Measurements from ENCODE around the gene CARD11. TPM values are rescaled to one million over a fixed set of nuclear protein-coding genes. Genes with fewer than 3 reads are reported as not detected.

The CARD11 gene
- total RNA-seq, 3 donors from 2014 or later, result 0.80 to 2.9 (median 2.0) TPM

DNA sequence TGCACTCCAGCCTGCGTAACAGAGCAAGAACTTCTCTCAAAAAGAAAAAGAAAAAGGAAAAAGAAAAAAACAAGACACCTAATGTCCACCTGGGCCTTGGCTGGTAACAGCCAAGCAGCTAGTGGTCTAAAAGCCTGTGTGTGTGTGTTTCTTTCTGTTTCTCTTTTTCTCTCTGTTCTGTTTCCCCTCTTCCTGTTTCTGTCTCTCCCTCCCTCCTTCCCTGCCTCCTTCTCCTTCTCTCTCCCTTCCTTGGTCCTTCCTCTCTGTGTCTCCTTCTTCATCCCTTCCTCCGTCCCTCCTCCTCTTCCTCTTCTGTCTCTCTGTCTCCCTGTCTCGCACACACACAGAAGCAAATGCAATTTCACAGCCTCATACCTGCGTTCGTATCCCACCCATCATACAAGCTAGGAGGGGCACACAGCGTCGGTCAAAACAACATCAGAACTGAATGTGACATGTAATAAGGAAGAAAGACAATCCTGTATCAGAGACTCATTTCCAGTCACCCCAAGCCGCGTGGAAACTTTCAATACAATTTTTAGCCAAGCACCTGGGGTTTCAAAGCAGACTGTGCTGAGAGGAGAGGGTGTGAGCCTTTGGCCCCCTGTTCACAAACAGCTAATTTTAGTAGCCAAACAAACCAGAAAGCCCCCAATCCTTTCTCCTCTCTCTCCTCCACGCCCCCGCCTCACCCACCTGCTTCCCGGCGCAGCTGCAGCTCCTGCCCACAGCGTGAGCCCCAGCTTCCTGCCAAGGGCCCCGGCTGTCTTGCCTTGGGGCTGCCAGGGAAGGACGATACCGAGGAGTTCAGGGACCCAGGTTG is 149.3 kb downstream of the CARD11 start:
- H3K4me3 ChIP-seq, result no peak overlapping the region
- no peaks in the 10 kb centered on the region for H3K36me3 ChIP-seq
- intact Hi-C loops (cut with DNase I; ENCODE audit: low total_unique reads), result no loop called here
- H3K4me1 ChIP-seq, result no peaks in the 10 kb centered on the region
- H3K27me3 ChIP-seq, result no peaks in the 10 kb centered on the region
- peaks cover 0 to 5% of the 10 kb centered on the region in 2 donors for H3K9me3 ChIP-seq
- no peak overlapping the region for H3K27ac ChIP-seq
- TF ChIP-seq, protein P1, sequence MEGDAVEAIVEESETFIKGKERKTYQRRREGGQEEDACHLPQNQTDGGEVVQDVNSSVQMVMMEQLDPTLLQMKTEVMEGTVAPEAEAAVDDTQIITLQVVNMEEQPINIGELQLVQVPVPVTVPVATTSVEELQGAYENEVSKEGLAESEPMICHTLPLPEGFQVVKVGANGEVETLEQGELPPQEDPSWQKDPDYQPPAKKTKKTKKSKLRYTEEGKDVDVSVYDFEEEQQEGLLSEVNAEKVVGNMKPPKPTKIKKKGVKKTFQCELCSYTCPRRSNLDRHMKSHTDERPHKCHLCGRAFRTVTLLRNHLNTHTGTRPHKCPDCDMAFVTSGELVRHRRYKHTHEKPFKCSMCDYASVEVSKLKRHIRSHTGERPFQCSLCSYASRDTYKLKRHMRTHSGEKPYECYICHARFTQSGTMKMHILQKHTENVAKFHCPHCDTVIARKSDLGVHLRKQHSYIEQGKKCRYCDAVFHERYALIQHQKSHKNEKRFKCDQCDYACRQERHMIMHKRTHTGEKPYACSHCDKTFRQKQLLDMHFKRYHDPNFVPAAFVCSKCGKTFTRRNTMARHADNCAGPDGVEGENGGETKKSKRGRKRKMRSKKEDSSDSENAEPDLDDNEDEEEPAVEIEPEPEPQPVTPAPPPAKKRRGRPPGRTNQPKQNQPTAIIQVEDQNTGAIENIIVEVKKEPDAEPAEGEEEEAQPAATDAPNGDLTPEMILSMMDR (IDR thresholded peaks at IDR 0.05), result no peak
- no peak for DNase-seq (ENCODE audit: low spot score in 2 of 2)

DNA sequence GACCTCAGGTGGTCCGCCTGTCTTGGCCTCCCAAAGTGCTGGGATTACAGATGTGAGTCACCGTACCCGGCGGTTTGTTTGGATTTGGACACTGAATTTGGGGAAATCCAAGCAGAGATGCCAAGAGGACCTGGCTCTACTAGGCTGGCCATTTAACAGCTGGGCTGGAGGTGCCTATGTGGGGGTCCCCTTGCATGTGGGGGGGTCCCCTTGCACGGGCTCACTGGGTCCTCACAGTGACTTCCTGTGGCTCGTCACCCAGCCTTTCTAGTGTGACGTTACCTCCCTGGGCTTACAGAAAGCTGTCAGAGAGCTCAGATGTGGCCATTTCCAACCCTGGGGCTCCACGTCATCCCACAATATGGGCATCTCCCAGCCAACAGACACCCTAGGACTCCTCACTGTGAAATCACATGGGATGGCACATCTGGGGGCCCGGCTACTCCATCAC is 150.2 kb downstream of the CARD11 start:
- intact Hi-C loops (cut with DNase I; ENCODE audit: low total_unique reads), result no loop called here
- DNase-seq (ENCODE audit: low spot score in 2 of 2), result no peak

DNA sequence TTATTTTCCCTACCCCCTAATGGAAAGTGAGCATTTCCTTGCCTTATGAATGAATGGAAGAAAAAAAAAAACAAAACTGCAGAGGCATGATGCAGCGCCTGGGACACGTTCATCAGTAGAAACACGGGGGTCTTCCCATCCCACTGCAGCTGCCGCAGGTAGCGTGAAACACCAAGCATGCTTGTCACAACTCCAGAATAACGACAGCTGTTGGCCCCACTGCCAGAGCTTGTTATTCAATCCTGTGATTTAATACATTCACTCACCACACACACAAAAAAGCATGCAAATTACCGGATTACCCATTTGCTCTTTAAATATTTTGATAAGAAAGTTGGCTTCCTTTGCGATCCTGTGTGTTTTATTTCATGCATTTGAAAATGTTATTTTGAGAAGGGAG is 151.1 kb downstream of the CARD11 start:
- no peak overlapping the region for H3K27ac ChIP-seq
- H3K9me3 ChIP-seq, result no peaks in the 10 kb centered on the region
- TF ChIP-seq, protein P1 (IDR thresholded peaks at IDR 0.05), result no peak
- TF ChIP-seq POLR2AphosphoS5 (IDR thresholded peaks at IDR 0.05) (no peak), POLR2A (IDR thresholded peaks at IDR 0.05) (no peak)
- H3K4me3 ChIP-seq, result no peak overlapping the region
- intact Hi-C loops (cut with DNase I; ENCODE audit: low total_unique reads), result no loop called here
- no peaks in the 10 kb centered on the region for H3K27me3 ChIP-seq
- H3K4me1 ChIP-seq, result no peaks in the 10 kb centered on the region
- no peak for DNase-seq (ENCODE audit: low spot score in 2 of 2)
- H3K36me3 ChIP-seq, result no peaks in the 10 kb centered on the region

More for the DNA sequence above, 150.2 kb downstream of the CARD11 start:
- Histone ChIP-seq H3K27me3 (no peaks in the 10 kb centered on the region), H3K9me3 (peaks cover 0 to 2% of the 10 kb centered on the region in 2 donors), H3K4me1 (no peaks in the 10 kb centered on the region), H3K36me3 (no peaks in the 10 kb centered on the region), H3K4me3 (no peak overlapping the region), H3K27ac (no peak overlapping the region)
- TF ChIP-seq, protein P1 (IDR thresholded peaks at IDR 0.05), result no peak
- no peak for TF ChIP-seq POLR2A (IDR thresholded peaks at IDR 0.05)
- TF ChIP-seq POLR2AphosphoS5 (IDR thresholded peaks at IDR 0.05), result no peak

DNA sequence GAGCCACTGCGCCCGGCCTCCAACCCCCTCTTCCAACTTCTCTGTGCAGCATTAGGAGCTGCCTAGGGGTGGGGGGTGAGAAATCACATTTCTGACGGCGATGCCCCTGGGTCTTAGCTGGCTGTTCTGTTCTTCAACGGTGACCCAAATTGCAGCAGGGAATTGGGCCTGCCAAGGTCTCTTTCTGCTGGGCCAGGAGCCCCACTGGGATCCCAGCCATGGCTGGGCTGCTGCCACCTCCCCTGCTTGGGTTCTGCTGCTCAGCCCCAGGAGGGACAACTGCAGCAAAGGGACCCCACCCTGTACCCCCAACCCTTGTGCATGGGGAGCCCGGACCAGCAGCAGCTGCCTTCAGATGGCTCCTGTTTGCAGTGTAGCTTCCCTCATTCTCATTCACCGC is 155.9 kb downstream of the CARD11 start:
- no peaks in the 10 kb centered on the region for H3K4me1 ChIP-seq
- no peak overlapping the region for H3K4me3 ChIP-seq
- no peak for DNase-seq (ENCODE audit: low spot score in 2 of 2)
- no peaks in the 10 kb centered on the region for H3K36me3 ChIP-seq
- no peaks in the 10 kb centered on the region for H3K9me3 ChIP-seq
- H3K27ac ChIP-seq, result no peak overlapping the region
- TF ChIP-seq POLR2A (IDR thresholded peaks at IDR 0.05), result no peak
- TF ChIP-seq, protein P1 (IDR thresholded peaks at IDR 0.05), result no peak
- H3K27me3 ChIP-seq, result no peaks in the 10 kb centered on the region
- intact Hi-C loops (cut with DNase I; ENCODE audit: low total_unique reads), result no loop called here

GRCh38 chr7:2886900-2887299 is 156.8 kb downstream of the CARD11 start:
- no peaks in the 10 kb centered on the region for H3K4me1 ChIP-seq
- no peaks in the 10 kb centered on the region for H3K36me3 ChIP-seq
- intact Hi-C loops (cut with DNase I; ENCODE audit: low total_unique reads), result no loop called here
- no peaks in the 10 kb centered on the region for H3K27me3 ChIP-seq
- no peak for TF ChIP-seq POLR2AphosphoS5 (IDR thresholded peaks at IDR 0.05)
- TF ChIP-seq, protein P1 (IDR thresholded peaks at IDR 0.05), result peak in 2 of 3 donors; percentile 63
- no peak overlapping the region for H3K27ac ChIP-seq
- no peak for DNase-seq (ENCODE audit: low spot score in 2 of 2)
- H3K9me3 ChIP-seq, result no peaks in the 10 kb centered on the region
- H3K4me3 ChIP-seq, result no peak overlapping the region
